ENCODE results near the gene KMT5C. TPM values are rescaled to one million over a fixed set of nuclear protein-coding genes. Genes with fewer than 3 reads are reported as not detected.

KMT5C gene
- total and polyA plus RNA-seq, 11 donors, result 3.3 to 10.8 (median 6.2) TPM

DNA sequence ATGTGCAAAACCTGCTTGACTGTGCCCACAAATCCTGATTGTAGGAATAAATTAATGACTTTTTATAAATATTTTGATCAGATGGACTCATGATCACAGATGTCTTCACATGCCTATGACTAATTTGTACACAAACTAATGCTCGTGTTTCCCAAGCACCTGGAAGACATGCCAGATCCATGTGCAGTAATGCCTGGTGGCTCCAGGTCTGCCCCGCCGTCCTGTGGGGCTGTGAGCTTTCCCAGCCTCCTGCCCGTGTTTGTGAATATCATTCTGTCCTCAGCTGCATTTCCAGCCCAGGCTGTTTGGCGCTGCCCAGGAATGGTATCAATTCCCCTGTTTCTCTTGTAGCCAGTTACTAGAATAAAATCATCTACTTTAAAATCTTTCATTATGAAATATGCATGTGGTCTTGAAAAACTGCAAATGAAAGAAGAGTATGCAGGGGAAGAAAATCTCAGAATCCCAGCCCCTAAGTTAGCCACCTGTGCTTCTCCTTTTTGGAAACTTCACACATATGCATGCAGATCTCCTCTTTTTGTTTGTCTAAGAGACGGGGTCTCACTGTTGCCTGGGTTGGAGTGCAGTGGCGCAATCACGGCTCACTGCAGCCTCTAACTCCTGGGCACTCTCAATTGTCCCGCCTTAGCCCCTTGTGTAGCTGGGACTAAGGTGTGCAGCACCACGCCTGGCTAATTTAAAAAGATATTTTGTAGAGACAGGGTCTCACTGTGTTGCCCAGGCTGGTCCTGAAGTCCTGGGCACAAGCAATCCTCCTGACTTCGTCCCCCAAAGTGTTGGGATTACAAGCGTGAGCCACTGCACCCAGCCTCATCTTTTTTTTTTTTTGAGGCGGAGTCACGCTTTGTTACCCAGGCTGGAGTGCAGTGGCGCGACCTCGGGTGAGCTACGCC, 52.3 kb downstream of the KMT5C start:
- WGBS, 4 donors, result 85 to 90% (median 86%) methylated on average over 18 of the region's 18 CpGs
- no peak for TF ChIP-seq POLR2A (IDR thresholded peaks at IDR 0.05)
- TF ChIP-seq, protein P1, sequence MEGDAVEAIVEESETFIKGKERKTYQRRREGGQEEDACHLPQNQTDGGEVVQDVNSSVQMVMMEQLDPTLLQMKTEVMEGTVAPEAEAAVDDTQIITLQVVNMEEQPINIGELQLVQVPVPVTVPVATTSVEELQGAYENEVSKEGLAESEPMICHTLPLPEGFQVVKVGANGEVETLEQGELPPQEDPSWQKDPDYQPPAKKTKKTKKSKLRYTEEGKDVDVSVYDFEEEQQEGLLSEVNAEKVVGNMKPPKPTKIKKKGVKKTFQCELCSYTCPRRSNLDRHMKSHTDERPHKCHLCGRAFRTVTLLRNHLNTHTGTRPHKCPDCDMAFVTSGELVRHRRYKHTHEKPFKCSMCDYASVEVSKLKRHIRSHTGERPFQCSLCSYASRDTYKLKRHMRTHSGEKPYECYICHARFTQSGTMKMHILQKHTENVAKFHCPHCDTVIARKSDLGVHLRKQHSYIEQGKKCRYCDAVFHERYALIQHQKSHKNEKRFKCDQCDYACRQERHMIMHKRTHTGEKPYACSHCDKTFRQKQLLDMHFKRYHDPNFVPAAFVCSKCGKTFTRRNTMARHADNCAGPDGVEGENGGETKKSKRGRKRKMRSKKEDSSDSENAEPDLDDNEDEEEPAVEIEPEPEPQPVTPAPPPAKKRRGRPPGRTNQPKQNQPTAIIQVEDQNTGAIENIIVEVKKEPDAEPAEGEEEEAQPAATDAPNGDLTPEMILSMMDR (IDR thresholded peaks at IDR 0.05), result no peak

DNA sequence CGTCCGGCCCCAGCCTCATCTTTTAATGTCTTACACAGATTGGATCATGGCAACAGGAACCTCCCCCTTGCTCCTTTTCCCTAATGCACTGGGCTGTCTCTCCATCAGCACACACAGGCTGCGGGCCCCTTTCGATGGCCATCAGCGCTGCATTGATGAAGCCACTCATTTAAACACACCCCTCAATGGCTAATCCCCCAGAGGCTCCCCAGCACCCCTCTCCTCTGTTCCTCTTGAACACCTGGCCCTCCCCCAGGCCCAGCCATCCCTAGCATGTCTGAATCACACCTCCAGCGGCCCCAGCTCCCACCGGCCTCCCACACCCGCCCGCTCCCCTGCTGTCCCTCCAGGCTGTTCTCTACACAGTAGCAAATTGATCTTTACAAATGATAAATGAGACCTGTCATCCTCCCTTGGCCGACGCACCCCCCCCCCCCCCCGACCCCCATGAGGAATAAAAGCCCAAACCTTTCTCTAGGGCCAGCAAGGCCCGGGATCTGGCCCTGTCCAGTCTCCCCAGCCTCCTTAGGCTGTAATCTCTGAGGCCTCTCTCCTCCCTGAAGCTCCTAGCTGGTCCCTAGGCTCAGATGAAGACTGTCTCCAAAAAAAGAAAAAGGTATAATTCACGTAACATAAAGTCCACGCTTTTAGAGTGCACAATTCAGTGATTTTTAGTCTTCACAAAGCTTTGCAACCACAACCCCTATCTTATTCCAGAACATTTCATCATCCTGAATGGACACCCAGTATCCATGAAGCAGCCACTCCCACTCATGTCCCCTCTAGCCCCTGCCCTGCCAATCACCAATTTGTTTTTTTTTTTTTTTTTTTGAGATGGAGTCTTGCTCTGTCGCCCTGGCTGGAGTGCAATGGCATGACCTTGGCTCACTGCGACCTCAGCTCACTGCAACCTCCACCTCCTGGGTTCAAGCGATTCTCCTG, 53.4 kb downstream of the KMT5C start:
- intact Hi-C loops (cut with DNase I), result no loop called here
- TF ChIP-seq, protein P1 (IDR thresholded peaks at IDR 0.05), result no peak
- no peak for TF ChIP-seq POLR2A (IDR thresholded peaks at IDR 0.05)
- Histone ChIP-seq H3K4me1 (peaks cover 0 to 28% (median 12%) of the 10 kb centered on the region in 12 donors), H3K9me3 (no peaks in the 10 kb centered on the region), H3K27me3 (no peaks in the 10 kb centered on the region), H3K27ac (no peak overlapping the region), H3K4me3 (no peak overlapping the region), H3K36me3 (peaks cover 0 to 50% (median 37%) of the 10 kb centered on the region in 9 donors)
- no peak for DNase-seq
- ATAC-seq, result no peak
- WGBS, 4 donors, result 76 to 78% (median 77%) methylated on average over 18 of the region's 18 CpGs

More for the DNA sequence above, 52.3 kb downstream of the KMT5C start:
- intact Hi-C loops (cut with DNase I), result no loop called here
- Histone ChIP-seq H3K9me3 (no peaks in the 10 kb centered on the region), H3K36me3 (peaks cover 0 to 61% (median 48%) of the 10 kb centered on the region in 9 donors), H3K4me1 (peaks cover 6 to 36% (median 23%) of the 10 kb centered on the region in 12 donors), H3K27ac (no peak overlapping the region), H3K4me3 (no peak overlapping the region), H3K27me3 (no peaks in the 10 kb centered on the region)
- DNase-seq (no peak), ATAC-seq (no peak)

Other genes starting within 250 kb of the KMT5C start
- 100 to 1,000 TPM; 116 to 324 (median 209) TPM for gene PPP1R12C, start 222.2 kb upstream of the KMT5C start, total RNA-seq
- 100 to 1,000 TPM; 230 to 264 TPM for gene PPP1R12C, start 222.2 kb upstream of the KMT5C start, polyA plus RNA-seq
- 100 to 1,000 TPM in 3 of 9 donors, 10 to 100 TPM in 6; 18.7 to 192 (median 58.6) TPM for gene TNNT1, start 190.7 kb upstream of the KMT5C start, total RNA-seq
- gene TNNT1, start 190.7 kb upstream of the KMT5C start, polyA plus RNA-seq, result 100 to 1,000 TPM in 1 of 2 donors, 10 to 100 TPM in 1; 23.8 to 264 TPM
- gene TNNI3, start 182.1 kb upstream of the KMT5C start, total RNA-seq, result over 10,000 TPM in 3 of 9 donors, 1,000 to 10,000 TPM in 6; 1,912 to 14,347 (median 9,662) TPM
- over 10,000 TPM in 1 of 2 donors, 1,000 to 10,000 TPM in 1; 3,704 to 34,502 TPM for gene TNNI3, start 182.1 kb upstream of the KMT5C start, polyA plus RNA-seq
- gene DNAAF3, start 173.3 kb upstream of the KMT5C start, total RNA-seq, result 1 to 10 TPM in 7 of 9 donors, under 1 TPM in 2; 0.56 to 5.7 (median 2.1) TPM
- gene DNAAF3, start 173.3 kb upstream of the KMT5C start, polyA plus RNA-seq, result 1 to 10 TPM; 1.8 to 4.4 TPM
- gene SYT5, start 159.6 kb upstream of the KMT5C start, total RNA-seq, result under 1 TPM in 1 of 9 donors, not detected in 8; 0.15 TPM
- gene SYT5, start 159.6 kb upstream of the KMT5C start, polyA plus RNA-seq, result not detected
- gene PTPRH, start 130.4 kb upstream of the KMT5C start, total RNA-seq, result 1 to 10 TPM in 8 of 9 donors, under 1 TPM in 1; 0.75 to 5.7 (median 2.3) TPM
- gene PTPRH, start 130.4 kb upstream of the KMT5C start, polyA plus RNA-seq, result 10 to 100 TPM in 1 of 2 donors, 1 to 10 TPM in 1; 1.8 to 11.4 TPM
- 1 to 10 TPM in 8 of 9 donors, under 1 TPM in 1; 0.64 to 2.5 (median 1.9) TPM for gene TMEM86B, start 111.1 kb upstream of the KMT5C start, total RNA-seq
- 1 to 10 TPM; 2.7 to 3.1 TPM for gene TMEM86B, start 111.1 kb upstream of the KMT5C start, polyA plus RNA-seq
- gene PPP6R1, start 80.9 kb upstream of the KMT5C start, total RNA-seq, result 10 to 100 TPM; 28.6 to 59.9 (median 41.1) TPM
- gene PPP6R1, start 80.9 kb upstream of the KMT5C start, polyA plus RNA-seq, result 10 to 100 TPM; 34.7 to 60.4 TPM
- gene HSPBP1, start 59.8 kb upstream of the KMT5C start, total RNA-seq, result 10 to 100 TPM; 25.7 to 42.0 (median 30.6) TPM
- gene HSPBP1, start 59.8 kb upstream of the KMT5C start, polyA plus RNA-seq, result 10 to 100 TPM; 56.4 to 76.0 TPM
- 1 to 10 TPM; 2.0 to 7.4 (median 3.6) TPM for gene BRSK1, start 55.9 kb upstream of the KMT5C start, total RNA-seq
- gene BRSK1, start 55.9 kb upstream of the KMT5C start, polyA plus RNA-seq, result 1 to 10 TPM; 1.6 to 1.8 TPM
- 10 to 100 TPM in 1 of 9 donors, 1 to 10 TPM in 4, under 1 TPM in 3, not detected in 1; 0.43 to 14.1 (median 1.2) TPM for gene TMEM150B, start 14.5 kb upstream of the KMT5C start, total RNA-seq
- gene TMEM150B, start 14.5 kb upstream of the KMT5C start, polyA plus RNA-seq, result under 1 TPM; 0.72 to 0.79 TPM
- under 1 TPM in 1 of 9 donors, not detected in 8; 0.16 TPM for gene COX6B2, start 14.8 kb downstream of the KMT5C start, total RNA-seq
- not detected for gene COX6B2, start 14.8 kb downstream of the KMT5C start, polyA plus RNA-seq
- gene GARIN5B, start 23.4 kb downstream of the KMT5C start, total RNA-seq, result not detected
- not detected for gene GARIN5B, start 23.4 kb downstream of the KMT5C start, polyA plus RNA-seq
- under 1 TPM in 2 of 9 donors, not detected in 7; 0.11 to 0.43 TPM for gene IL11, start 30.6 kb downstream of the KMT5C start, total RNA-seq
- gene IL11, start 30.6 kb downstream of the KMT5C start, polyA plus RNA-seq, result under 1 TPM in 1 of 2 donors, not detected in 1; 0.25 TPM
- not detected for gene TMEM190, start 37.0 kb downstream of the KMT5C start, total RNA-seq
- not detected for gene TMEM190, start 37.0 kb downstream of the KMT5C start, polyA plus RNA-seq
- gene TMEM238, start 44.4 kb downstream of the KMT5C start, total RNA-seq, result 1 to 10 TPM in 2 of 9 donors, under 1 TPM in 5, not detected in 2; 0.35 to 2.2 (median 0.56) TPM
- not detected for gene TMEM238, start 44.4 kb downstream of the KMT5C start, polyA plus RNA-seq
- 1,000 to 10,000 TPM in 1 of 9 donors, 100 to 1,000 TPM in 8; 196 to 1,019 (median 565) TPM for gene RPL28, start 46.1 kb downstream of the KMT5C start, total RNA-seq
- gene RPL28, start 46.1 kb downstream of the KMT5C start, polyA plus RNA-seq, result 1,000 to 10,000 TPM in 1 of 2 donors, 100 to 1,000 TPM in 1; 768 to 1,391 TPM
- 10 to 100 TPM; 16.5 to 51.8 (median 29.1) TPM for gene UBE2S, start 67.9 kb downstream of the KMT5C start, total RNA-seq
- 10 to 100 TPM; 10.9 to 27.3 TPM for gene UBE2S, start 67.9 kb downstream of the KMT5C start, polyA plus RNA-seq
- gene SHISA7, start 103.4 kb downstream of the KMT5C start, total RNA-seq, result not detected
- gene SHISA7, start 103.4 kb downstream of the KMT5C start, polyA plus RNA-seq, result not detected
- 100 to 1,000 TPM in 1 of 9 donors, 10 to 100 TPM in 8; 36.9 to 102 (median 48.8) TPM for gene ISOC2, start 121.8 kb downstream of the KMT5C start, total RNA-seq
- gene ISOC2, start 121.8 kb downstream of the KMT5C start, polyA plus RNA-seq, result 10 to 100 TPM; 86.8 to 94.9 TPM
- gene C19orf85, start 124.9 kb downstream of the KMT5C start, total RNA-seq, result not detected
- not detected for gene C19orf85, start 124.9 kb downstream of the KMT5C start, polyA plus RNA-seq
- 10 to 100 TPM in 1 of 9 donors, 1 to 10 TPM in 8; 2.3 to 10.3 (median 4.6) TPM for gene ZNF628, start 136.7 kb downstream of the KMT5C start, total RNA-seq
- 1 to 10 TPM; 5.4 to 7.9 TPM for gene ZNF628, start 136.7 kb downstream of the KMT5C start, polyA plus RNA-seq
- gene NAT14, start 145.3 kb downstream of the KMT5C start, total RNA-seq, result 10 to 100 TPM in 1 of 9 donors, 1 to 10 TPM in 8; 2.9 to 10.4 (median 6.7) TPM
- gene NAT14, start 145.3 kb downstream of the KMT5C start, polyA plus RNA-seq, result 1 to 10 TPM; 7.3 to 9.2 TPM
- gene SSC5D, start 148.6 kb downstream of the KMT5C start, total RNA-seq, result 1 to 10 TPM in 8 of 9 donors, under 1 TPM in 1; 1.00 to 6.2 (median 3.3) TPM
- gene SSC5D, start 148.6 kb downstream of the KMT5C start, polyA plus RNA-seq, result 1 to 10 TPM in 1 of 2 donors, under 1 TPM in 1; 0.91 to 1.4 TPM
- gene SBK2, start 197.3 kb downstream of the KMT5C start, total RNA-seq, result 1 to 10 TPM in 7 of 9 donors, under 1 TPM in 2; 0.68 to 2.6 (median 2.1) TPM
- 10 to 100 TPM in 1 of 2 donors, under 1 TPM in 1; 0.80 to 12.6 TPM for gene SBK2, start 197.3 kb downstream of the KMT5C start, polyA plus RNA-seq
- 10 to 100 TPM in 3 of 9 donors, 1 to 10 TPM in 6; 2.4 to 14.3 (median 7.5) TPM for gene SBK3, start 205.7 kb downstream of the KMT5C start, total RNA-seq
- gene SBK3, start 205.7 kb downstream of the KMT5C start, polyA plus RNA-seq, result 10 to 100 TPM in 1 of 2 donors, 1 to 10 TPM in 1; 5.9 to 12.4 TPM
- gene ZNF579, start 241.0 kb downstream of the KMT5C start, total RNA-seq, result 10 to 100 TPM in 4 of 9 donors, 1 to 10 TPM in 5; 5.4 to 13.9 (median 9.8) TPM
- 10 to 100 TPM in 1 of 2 donors, 1 to 10 TPM in 1; 7.9 to 10.9 TPM for gene ZNF579, start 241.0 kb downstream of the KMT5C start, polyA plus RNA-seq